Body of pancreas (tissue), 4 donors: ENCODE data around the gene PRTG. TPM values are rescaled to one million over a fixed set of nuclear protein-coding genes. Genes with fewer than 3 reads are reported as not detected.

Experiments used
- ATAC-seq: fragments of 150-250 bp; one replicate; pipeline ENCODE4 v1.9.1; 2016
- DNase-seq, 4 donors: peaks; one replicate each; pipeline ENCODE4 v3.0.0-alpha.2; 2019
- H3K27ac ChIP-seq, 4 donors: fragments of 200-600 bp; sonication (generic); 1 replicate in 3 of 4; 2 replicates in 1 of 4; pipeline versions ENCODE4 v1.5.1 to v1.6.1; 2016 to 2019; ENCODE audit warnings: mild to moderate bottlenecking in 1 of 4, mixed read lengths in 1 of 4, moderate library complexity in 1 of 4
- H3K27me3 ChIP-seq, 2 donors: fragments of 200-600 bp; sonication (generic); one replicate each; pipeline ENCODE4 v1.6.0; 2016; ENCODE audit warnings: mild to moderate bottlenecking in 1 of 2
- H3K36me3 ChIP-seq, 2 donors: fragments of 200-600 bp; sonication (generic); replicated peaks in 1 of 2; 2 replicates each; pipeline ENCODE4 v1.5.1; 2016; ENCODE audit warnings: low read depth in 2 of 2; ENCODE audit not compliant: insufficient read depth in 1 of 2
- H3K4me1 ChIP-seq: fragments of 200-600 bp; sonication (generic); one replicate; pipeline ENCODE4 v1.6.0; 2016
- H3K4me3 ChIP-seq, 2 donors: fragments of 200-600 bp; sonication (generic); 1 replicate in 1 of 2; 2 replicates in 1 of 2; pipeline ENCODE4 v1.5.1; 2016 to 2019
- H3K9me3 ChIP-seq, 3 donors: fragments of 200-600 bp; sonication (generic); 1 replicate in 2 of 3; 2 replicates in 1 of 3; pipeline ENCODE4 v1.5.1; 2016
- POLR2A ChIP-seq, 3 donors: fragments of 450-650 bp; IDR thresholded peaks; one replicate each; pipeline ENCODE4 v1.6.1; 2016; ENCODE audit warnings: antibody characterized with exemption in 3 of 3, mild to moderate bottlenecking in 2 of 3
- WGBS, 2 donors: methylation state at CpG; one replicate each; pipeline ENCODE4 v1.1.5; 2017; 5-methylcytosine and 5-hydroxymethylcytosine counted together
- intact Hi-C: fragments of 100-400 bp; cut with DNase I; formaldehyde crosslinking; loops from one replicate; pipeline ENCODE4 v1.15.1; 2023
- total RNA-seq, 2 donors: library from RNA; depleted of rRNA; stranded (reverse); fragments of >200 nt; gene quantifications; one replicate each; pipeline ENCODE4 v1.1.0, GENCODE V29; 2016
- TF ChIP-seq, protein P1 (sequence below), 7 experiments: fragments of 450-650 bp in 4 of 7; fragments of 200-600 bp in 3 of 7; sonication (generic) in 3 of 7; IDR thresholded peaks; one replicate each; pipeline ENCODE4 v1.5.1; 2016 to 2019; ENCODE audit warnings: antibody characterized with exemption in 7 of 7

Gene PRTG
- total RNA-seq, 2 donors from 2014 or later: 1.0 to 4.0 TPM

DNA sequence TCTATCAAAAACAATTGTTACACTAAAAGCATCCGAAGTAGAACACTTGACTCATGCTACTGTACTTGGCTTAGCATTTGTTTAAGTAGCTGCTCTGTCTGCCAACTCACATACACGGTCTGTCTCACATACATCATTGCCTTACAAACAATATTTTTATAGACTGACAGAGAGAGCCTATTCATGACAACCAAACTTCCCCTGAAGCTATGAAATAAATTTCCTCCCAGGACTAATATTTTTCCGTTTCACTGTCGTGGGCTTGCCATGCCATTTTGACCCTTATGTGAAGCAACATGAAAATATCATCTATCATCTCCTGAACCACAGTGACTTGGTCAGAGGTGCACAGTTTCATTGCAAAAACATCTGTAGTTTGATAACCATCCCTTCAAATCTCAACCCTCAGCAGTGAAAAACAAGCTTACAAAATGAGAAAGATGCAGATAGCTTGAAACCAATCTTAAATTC lies 88.4 kb downstream of the PRTG start:
- no peaks in the 10 kb centered on the region for H3K36me3 ChIP-seq
- ATAC-seq (no peak), DNase-seq (no peak)
- WGBS, 2 donors: 29 to 33% methylated on average over 4 of the region's 4 CpGs
- intact Hi-C loops: no loop called here
- TF ChIP-seq, protein P1, sequence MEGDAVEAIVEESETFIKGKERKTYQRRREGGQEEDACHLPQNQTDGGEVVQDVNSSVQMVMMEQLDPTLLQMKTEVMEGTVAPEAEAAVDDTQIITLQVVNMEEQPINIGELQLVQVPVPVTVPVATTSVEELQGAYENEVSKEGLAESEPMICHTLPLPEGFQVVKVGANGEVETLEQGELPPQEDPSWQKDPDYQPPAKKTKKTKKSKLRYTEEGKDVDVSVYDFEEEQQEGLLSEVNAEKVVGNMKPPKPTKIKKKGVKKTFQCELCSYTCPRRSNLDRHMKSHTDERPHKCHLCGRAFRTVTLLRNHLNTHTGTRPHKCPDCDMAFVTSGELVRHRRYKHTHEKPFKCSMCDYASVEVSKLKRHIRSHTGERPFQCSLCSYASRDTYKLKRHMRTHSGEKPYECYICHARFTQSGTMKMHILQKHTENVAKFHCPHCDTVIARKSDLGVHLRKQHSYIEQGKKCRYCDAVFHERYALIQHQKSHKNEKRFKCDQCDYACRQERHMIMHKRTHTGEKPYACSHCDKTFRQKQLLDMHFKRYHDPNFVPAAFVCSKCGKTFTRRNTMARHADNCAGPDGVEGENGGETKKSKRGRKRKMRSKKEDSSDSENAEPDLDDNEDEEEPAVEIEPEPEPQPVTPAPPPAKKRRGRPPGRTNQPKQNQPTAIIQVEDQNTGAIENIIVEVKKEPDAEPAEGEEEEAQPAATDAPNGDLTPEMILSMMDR (IDR thresholded peaks at IDR 0.05): no peak
- no peak for TF ChIP-seq POLR2A (IDR thresholded peaks at IDR 0.05)
- no peak overlapping the region for H3K27ac ChIP-seq
- no peaks in the 10 kb centered on the region for H3K4me1 ChIP-seq
- no peaks in the 10 kb centered on the region for H3K27me3 ChIP-seq
- no peak overlapping the region for H3K4me3 ChIP-seq
- no peaks in the 10 kb centered on the region for H3K9me3 ChIP-seq

DNA sequence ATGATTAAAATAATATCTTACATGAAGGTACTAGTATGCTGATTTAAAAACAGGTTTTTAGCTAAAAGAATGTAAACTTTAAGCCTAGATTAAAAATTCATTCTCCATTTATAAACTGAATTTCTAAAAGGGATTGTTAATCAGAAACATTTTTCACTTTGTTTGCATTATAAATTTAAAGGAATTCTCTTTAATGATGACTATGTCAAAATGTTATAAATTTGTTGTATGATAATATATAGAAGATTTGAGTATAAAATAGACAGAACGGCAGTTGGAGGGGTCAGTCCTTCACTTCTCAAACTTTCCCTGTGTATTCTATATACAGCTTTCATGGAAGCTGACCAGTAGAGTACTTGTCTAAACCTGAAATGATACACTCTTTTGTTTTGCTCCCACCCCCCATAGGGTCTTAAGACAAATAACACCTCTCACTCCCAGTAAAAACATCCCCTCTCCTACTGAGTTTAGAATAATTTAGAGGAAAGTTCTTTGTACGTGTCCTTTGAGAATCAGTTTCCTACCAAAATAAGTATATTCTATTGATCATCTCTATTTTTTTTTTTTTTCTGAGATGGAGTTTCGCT lies 90.0 kb downstream of the PRTG start:
- no peaks in the 10 kb centered on the region for H3K36me3 ChIP-seq
- WGBS, 2 donors: 91 to 92% methylated on average over 3 of the region's 3 CpGs
- no peaks in the 10 kb centered on the region for H3K9me3 ChIP-seq
- no peaks in the 10 kb centered on the region for H3K27me3 ChIP-seq
- no peak for DNase-seq
- H3K27ac ChIP-seq: no peak overlapping the region
- H3K4me1 ChIP-seq: no peaks in the 10 kb centered on the region
- H3K4me3 ChIP-seq: no peak overlapping the region
- intact Hi-C loops: no loop called here
- TF ChIP-seq, protein P1 (IDR thresholded peaks at IDR 0.05): no peak
- no peak for TF ChIP-seq POLR2A (IDR thresholded peaks at IDR 0.05)
- ATAC-seq: no peak

DNA sequence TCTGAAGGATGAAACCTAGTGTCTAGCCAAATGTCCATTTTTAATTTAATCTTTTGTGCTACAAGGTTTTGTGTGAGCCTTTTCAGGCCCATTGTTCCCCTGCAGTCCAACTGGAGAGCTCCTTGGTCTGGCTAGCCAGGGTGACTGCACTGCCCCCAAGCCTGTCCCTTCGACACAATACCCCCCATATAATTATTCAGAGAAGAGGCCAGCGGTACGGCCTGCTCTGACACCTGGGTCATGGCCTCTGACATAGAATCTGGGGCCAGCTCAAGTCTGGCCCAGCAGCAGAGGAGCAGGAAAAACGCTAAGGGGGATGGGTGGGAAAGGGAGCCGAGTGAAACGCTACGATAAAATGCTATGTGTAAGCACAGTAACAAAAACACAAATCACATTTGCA lies 90.6 kb downstream of the PRTG start:
- H3K4me3 ChIP-seq: no peak overlapping the region
- no peaks in the 10 kb centered on the region for H3K27me3 ChIP-seq
- no peaks in the 10 kb centered on the region for H3K4me1 ChIP-seq
- TF ChIP-seq POLR2A (IDR thresholded peaks at IDR 0.05): no peak
- TF ChIP-seq, protein P1 (IDR thresholded peaks at IDR 0.05): no peak
- H3K27ac ChIP-seq: no peak overlapping the region
- intact Hi-C loops: no loop called here
- WGBS, 2 donors: 55 to 57% methylated on average over 7 of the region's 7 CpGs
- no peaks in the 10 kb centered on the region for H3K36me3 ChIP-seq
- H3K9me3 ChIP-seq: no peaks in the 10 kb centered on the region
- DNase-seq (no peak), ATAC-seq (no peak)

DNA sequence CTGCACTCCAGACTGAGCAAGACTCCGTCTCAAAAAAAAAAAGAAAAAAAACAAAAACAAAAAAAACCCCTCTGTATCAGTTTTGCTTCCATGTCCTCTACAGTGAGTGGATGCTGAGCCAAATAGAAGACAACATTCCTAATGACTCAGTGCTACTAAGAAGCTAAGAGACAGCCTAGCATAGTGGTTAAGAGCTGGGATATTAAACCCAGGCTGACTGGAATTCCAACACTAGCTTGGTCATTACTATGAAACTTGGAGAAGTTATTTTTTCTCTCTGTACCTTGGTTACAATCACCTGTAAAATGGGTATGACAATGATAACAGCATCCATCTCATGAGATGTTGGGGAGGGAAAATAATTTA lies 93.9 kb downstream of the PRTG start:
- TF ChIP-seq, protein P1 (IDR thresholded peaks at IDR 0.05): no peak
- no peak for TF ChIP-seq POLR2A (IDR thresholded peaks at IDR 0.05)
- intact Hi-C loops: no loop called here
- ATAC-seq: no peak
- DNase-seq: no peak
- no peaks in the 10 kb centered on the region for H3K9me3 ChIP-seq
- no peaks in the 10 kb centered on the region for H3K4me1 ChIP-seq
- no peak overlapping the region for H3K27ac ChIP-seq
- H3K27me3 ChIP-seq: no peaks in the 10 kb centered on the region
- H3K4me3 ChIP-seq: no peak overlapping the region
- H3K36me3 ChIP-seq: no peaks in the 10 kb centered on the region
- WGBS, 2 donors: 43 to 50% methylated on average over 1 of the region's 1 CpG

DNA sequence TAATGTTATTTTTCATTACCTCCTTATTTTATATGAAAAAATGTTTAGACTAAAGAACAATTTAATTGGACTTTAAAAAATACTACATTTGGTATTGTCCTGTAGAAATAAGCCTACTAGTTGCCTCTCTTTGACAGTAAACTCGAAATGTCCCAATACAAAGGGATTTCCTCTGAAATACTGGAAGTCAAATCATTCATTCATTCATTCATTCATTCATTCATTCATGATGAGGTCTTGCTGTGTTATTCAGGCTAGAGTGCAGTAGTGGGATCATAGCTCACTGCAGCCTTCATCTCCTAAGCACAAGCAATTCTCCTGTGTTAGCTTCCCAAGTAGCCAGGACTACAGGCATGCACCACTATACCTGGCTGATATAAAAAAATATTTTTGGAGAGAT lies 104.2 kb downstream of the PRTG start:
- ATAC-seq: no peak

More for the DNA sequence above, 104.2 kb downstream of the PRTG start:
- no peaks in the 10 kb centered on the region for H3K4me1 ChIP-seq
- no peaks in the 10 kb centered on the region for H3K27me3 ChIP-seq
- H3K36me3 ChIP-seq: no peaks in the 10 kb centered on the region
- DNase-seq: no peak
- no peak overlapping the region for H3K27ac ChIP-seq
- TF ChIP-seq, protein P1 (IDR thresholded peaks at IDR 0.05): no peak
- TF ChIP-seq POLR2A (IDR thresholded peaks at IDR 0.05): no peak
- no peaks in the 10 kb centered on the region for H3K9me3 ChIP-seq
- WGBS, 2 donors: 73 to 83% methylated on average over 1 of the region's 1 CpG
- no peak overlapping the region for H3K4me3 ChIP-seq
- intact Hi-C loops: no loop called here
